ENCODE measurements around the gene SFXN1.
"Not testable (repeated sequence)": the region's sequence is repeated elsewhere in the genome, so short reads cannot be mapped to it uniquely, and the experiment has no call there.

GRCh38 chr5:175446378-175446777 lies 32.0 kb upstream of the SFXN1 start:
- not testable (repeated sequence) for TF ChIP-seq CTCF (conservative IDR thresholded peaks at IDR 0.05; ENCODE audit: low read length); EZH2phosphoT487 (IDR thresholded peaks at IDR 0.05; ENCODE audit: borderline replicate concordance)

Measured in Loucy (cell line).